GM12872 (cell line): ENCODE measurements around the gene AFP.

ENCODE experiments used
- TF ChIP-seq, protein P1 (sequence below): IDR thresholded peaks from 3 replicates; pipeline ENCODE4 v1.5.1; 2011; ENCODE audit warnings: low read depth, mild to moderate bottlenecking, low read length, moderate library complexity; ENCODE audit not compliant: insufficient read depth

The AFP gene

DNA sequence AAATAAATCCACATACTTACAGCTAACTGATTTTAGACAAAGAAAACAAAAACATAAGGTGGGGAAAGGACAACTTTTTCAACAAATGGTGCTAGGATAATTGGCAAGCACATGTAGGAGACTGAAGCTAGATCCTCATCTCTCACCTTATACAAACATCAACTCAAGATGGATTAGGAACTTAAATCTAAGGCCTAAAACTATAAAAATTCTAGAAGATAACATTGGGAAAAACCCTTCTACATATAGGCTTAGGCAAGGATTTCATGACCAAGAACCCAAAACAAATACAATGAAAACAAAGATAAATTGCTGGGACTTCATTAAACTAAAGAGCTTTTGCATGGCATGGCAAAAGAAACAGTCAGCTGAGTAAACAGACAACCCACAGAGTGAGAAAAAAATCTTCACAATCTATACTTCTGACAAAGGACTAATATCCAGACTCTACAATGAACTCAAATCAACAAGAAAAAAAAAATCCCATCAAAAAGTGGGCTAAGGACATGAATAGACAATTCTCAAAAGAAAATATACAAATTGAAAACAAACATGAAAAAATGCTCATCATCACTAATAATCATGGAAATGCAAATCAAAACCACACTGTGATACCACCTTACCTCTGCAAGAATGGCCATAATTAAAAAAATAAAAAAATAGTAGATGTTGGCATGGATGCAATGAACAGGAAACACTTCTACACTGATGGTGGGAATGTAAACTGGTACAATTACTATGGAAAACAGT lies 14.1 kb upstream of the AFP start:
- TF ChIP-seq, protein P1, sequence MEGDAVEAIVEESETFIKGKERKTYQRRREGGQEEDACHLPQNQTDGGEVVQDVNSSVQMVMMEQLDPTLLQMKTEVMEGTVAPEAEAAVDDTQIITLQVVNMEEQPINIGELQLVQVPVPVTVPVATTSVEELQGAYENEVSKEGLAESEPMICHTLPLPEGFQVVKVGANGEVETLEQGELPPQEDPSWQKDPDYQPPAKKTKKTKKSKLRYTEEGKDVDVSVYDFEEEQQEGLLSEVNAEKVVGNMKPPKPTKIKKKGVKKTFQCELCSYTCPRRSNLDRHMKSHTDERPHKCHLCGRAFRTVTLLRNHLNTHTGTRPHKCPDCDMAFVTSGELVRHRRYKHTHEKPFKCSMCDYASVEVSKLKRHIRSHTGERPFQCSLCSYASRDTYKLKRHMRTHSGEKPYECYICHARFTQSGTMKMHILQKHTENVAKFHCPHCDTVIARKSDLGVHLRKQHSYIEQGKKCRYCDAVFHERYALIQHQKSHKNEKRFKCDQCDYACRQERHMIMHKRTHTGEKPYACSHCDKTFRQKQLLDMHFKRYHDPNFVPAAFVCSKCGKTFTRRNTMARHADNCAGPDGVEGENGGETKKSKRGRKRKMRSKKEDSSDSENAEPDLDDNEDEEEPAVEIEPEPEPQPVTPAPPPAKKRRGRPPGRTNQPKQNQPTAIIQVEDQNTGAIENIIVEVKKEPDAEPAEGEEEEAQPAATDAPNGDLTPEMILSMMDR = no peak

DNA sequence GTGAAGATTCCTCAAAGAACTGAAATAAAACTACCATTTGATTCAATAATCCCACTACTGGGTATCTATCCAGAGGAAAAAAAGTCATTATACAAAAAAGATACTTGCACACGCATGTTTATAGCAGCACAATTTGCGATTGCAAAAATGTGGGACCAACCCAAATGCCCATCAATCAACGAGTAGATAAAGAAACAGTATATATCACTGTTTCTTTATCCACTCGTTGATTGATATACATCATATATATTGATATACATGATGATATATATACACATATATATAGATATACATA lies 13.6 kb upstream of the AFP start:
- TF ChIP-seq, protein P1 = no peak

DNA sequence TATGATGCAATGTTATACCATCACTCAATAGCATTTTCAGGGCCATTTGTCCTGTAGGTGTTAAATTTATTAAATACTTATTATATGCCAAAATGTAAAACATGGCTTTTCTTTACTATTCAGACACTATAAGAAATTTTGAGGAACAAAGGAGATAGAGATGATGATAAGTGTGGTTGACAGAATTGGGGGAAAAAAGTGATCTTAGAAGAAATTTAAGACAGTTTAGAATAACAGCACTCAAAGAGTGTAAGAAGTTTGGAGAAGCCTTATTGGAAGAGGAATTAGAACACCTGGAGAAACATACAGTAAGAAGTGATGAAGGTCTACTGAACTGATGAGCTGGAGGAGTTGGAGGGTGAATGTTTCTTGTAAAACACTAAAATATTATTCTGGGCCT lies 12.8 kb upstream of the AFP start:
- TF ChIP-seq, protein P1 = no peak

DNA sequence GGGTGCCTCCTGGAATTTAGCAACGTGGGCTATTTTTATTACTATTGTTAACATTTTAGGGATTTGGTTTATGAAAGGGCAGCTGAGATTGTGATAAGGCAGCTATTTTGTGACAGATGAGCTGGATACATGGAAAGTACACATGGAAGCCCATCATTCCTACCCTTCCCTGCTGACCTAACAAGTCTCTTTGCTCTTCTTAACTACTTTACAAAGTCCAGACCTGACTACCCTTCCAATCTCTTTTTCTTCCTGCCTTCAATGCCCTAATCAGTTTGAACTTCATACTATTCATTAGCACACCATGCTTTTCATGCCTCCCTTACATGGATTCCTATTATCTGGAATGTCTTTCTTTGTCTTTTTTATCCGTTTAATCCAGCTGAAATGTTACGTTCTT lies 9.4 kb upstream of the AFP start:
- TF ChIP-seq, protein P1 = no peak

DNA sequence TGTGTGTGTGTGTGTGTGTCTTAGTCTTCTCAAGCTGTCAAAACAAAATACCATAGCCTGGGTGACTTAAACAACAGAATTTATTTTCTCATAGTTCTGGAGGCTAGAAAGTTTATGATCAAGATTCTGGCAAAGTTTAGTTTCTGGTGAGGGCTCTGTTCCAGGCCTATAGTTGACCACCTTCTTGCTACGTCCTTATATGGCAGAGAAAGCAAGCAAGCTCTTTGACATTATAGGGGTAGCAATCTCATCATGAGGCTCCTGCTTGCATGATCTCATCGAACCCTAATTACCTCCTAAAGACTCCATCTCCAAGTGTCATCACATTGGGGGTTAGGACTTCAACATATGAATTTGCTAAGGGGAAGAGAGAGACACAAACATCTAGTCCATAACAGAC lies 6.9 kb upstream of the AFP start:
- TF ChIP-seq, protein P1 = no peak

DNA sequence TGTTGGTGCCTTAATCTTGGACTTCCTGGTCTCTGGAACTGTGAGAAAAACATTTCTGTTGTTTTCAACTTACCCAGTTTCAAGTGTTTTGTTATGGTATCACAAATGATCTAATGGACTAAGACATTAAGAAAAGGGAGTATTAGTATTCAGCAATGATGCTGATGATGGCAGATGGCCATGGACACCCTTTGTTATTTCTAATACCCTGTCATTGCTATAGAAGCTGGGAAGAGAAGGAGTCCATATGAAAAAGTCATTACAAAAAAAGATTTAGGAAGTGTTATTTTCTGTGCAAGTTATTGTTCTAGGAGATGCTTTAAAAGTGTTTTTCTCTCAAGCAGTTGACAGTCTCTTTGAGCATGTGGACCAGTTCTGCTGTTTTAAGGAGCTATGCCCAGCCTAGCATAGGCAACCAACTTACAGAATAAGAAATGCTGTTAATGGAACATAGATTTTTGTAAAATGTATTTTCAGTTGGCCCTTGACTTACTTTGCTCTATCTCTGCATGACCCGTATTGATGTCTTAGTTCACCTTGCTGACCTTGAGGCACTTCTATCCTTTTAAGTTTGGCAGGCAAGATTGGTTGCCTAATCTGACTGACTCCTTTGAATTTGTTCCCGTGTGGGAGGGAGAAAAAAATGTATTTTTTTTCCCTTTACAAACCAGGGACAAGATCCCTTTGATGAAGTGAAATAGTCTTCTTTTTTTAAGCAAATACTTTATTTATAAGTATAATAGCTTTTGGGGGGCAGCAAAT lies 6.0 kb upstream of the AFP start:
- TF ChIP-seq, protein P1 = no peak

DNA sequence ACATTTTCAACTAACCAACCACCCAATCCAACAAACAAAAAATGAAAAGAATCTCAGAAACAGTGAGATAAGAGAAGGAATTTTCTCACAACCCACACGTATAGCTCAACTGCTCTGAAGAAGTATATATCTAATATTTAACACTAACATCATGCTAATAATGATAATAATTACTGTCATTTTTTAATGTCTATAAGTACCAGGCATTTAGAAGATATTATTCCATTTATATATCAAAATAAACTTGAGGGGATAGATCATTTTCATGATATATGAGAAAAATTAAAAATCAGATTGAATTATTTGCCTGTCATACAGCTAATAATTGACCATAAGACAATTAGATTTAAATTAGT lies 4.2 kb upstream of the AFP start:
- TF ChIP-seq, protein P1 = no peak
